ENCODE results near the gene RGS3. TPM values are rescaled to one million over a fixed set of nuclear protein-coding genes. Genes with fewer than 3 reads are reported as not detected.

RGS3 gene
- total RNA-seq, 1 donor from 2014 or later = 116 TPM

GRCh38 chr9:113568571-113569321, 105.2 kb downstream of the RGS3 start:
- peak; percentile 57 for DNase-seq (ENCODE audit: low spot score)

- DNase-seq (ENCODE audit: low spot score) = no peak
These were observed 106.0 kb downstream of the RGS3 start for GRCh38 chr9:113569472-113570060.

DNA sequence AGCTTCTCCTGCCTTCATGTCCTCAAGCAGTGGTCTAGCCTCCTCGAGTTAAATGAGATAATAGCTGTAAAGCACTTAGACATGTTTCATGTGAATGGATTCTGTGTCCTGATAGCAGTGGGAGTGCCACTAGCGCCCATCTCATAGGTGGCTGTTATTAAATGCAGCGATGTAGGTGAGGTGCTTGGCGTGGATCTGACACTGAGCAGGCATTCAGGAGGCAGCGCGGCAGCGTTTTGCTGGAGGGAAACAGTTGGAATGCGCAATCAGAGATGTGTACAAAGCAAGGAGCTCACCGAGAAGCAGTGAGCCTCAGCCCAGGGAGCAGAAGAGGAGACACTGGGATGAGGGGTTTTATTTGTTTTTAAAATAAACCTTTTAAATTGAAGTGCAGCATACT, 106.6 kb downstream of the RGS3 start:
- DNase-seq (ENCODE audit: low spot score) = peak; percentile 45

GRCh38 chr9:113570749-113571711, 107.5 kb downstream of the RGS3 start:
- DNase-seq (ENCODE audit: low spot score) = peak; percentile 30

DNA sequence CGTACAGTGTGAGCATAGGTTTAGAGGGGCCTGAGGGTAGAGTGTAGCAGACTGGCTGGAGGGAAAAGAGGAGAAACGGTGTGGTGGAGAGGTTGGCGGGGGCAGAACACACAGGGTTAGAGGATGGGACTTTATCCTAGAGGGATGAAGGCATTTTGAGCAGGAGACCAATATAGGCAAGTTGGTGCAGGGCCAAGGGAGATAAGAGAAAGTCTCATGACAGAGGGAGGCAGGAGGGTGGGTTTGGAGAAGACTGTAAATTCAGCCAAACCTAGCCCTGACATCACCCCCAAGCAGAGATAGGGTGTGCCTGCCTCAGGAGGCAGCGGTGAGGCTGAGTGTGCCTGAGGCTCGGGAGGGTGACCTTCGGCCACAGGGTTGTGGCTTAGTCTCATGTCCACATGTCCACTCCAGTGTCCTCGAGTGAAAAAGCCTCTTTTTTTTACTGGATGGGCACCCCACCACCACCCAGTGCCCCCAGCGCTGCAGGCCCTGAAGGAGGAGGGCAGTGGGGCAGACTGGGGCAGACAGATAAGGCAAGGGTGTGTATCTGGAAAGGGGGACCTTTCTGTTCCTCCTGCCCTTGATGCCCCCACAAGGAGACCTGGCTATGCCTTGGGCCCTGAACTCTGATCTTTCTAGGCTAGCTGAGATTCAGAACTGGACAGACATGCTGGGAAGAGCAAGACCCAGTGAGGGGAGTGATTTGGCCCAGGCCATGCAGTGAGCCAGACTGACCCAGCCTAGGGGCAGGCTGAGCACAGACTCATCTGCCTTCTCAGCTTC, 108.7 kb downstream of the RGS3 start:
- peak; percentile 73 for DNase-seq (ENCODE audit: low spot score)

DNA sequence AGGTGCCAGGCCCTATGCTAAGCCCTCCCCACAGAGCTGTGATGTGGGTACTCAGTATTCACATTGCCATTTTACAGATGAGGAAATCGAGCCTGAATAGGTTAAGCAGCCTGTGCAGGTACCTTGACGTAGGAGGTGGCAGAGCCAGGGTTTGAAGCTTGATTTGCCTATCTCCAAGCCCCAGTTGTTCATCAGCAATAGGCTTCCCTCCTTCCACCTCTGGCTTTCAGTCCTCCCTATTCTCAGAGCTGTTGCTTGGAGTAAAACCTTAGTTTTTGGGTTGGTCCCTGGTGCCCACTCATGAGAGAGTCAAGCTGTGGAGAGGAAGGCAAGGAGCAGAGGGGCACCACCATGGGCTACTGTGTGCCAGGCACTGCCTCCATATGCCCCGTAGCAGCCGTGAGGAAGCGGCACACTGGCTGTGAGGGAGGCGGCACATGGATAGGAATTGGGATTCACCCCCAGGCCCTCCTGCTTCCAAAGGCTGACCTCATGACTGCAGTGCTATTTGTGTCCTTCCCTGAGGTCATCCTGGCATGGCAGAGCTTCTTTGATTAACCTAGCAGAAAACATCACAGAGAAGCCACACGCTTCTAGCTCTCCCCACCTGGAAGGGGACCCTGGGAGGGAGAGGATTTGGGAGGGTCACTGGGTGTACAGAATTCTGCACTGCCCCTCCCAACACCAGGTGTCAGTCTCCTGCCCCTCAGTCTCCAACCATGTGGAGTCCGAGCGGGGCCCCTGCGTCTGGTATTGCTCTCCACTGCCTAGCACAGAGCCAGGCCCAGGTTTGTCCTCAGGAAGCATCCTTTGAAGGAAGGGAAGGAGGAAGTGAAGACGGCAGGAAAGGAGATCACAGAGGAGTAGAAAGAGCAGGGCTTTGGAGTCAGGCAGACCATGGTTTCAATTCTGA, 109.8 kb downstream of the RGS3 start:
- peak; percentile 82 for DNase-seq (ENCODE audit: low spot score)

- no peak for DNase-seq (ENCODE audit: low spot score)
These were observed 110.4 kb downstream of the RGS3 start for GRCh38 chr9:113573959-113574352.

DNA sequence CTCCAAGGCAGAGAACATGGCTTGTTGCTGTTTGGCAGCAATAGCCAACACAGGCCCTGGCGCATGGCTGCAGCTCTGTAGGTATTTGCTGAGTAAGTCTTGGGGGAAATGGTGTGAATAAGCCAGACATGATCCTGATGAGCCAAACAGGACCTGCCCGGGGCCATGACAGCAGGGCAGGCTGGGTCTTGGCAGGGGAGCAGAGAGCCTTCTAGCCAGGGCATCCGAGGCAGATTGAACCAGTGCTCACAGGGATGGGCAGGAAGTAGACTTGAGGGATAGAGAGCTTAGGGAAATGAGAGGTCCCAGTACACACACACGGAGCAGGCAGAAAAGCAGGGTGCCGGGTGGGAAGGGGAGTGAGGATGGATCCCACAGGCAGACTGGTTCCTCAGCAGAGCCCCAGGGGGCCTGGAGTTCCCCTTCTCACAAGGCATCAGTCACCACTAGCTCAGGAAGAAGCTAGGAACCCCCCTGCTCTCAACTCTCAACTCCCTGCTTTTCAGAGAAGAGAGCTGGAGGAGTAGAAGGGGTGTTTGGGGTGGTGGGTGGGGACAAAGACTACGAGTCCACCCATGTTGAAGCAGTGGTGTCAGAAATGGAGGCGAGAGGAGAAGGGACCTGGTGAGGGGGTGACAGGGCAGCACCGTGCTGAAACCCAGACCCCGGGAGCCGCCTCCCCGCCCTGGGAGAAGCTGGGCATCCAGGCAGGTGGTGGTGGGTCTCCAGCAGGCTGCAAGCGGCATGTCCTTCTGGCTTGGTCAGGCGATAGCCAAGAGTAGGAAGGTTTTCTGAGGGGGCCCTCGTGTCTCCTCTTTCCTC, 111.1 kb downstream of the RGS3 start:
- peak; percentile 77 for DNase-seq (ENCODE audit: low spot score)

DNA sequence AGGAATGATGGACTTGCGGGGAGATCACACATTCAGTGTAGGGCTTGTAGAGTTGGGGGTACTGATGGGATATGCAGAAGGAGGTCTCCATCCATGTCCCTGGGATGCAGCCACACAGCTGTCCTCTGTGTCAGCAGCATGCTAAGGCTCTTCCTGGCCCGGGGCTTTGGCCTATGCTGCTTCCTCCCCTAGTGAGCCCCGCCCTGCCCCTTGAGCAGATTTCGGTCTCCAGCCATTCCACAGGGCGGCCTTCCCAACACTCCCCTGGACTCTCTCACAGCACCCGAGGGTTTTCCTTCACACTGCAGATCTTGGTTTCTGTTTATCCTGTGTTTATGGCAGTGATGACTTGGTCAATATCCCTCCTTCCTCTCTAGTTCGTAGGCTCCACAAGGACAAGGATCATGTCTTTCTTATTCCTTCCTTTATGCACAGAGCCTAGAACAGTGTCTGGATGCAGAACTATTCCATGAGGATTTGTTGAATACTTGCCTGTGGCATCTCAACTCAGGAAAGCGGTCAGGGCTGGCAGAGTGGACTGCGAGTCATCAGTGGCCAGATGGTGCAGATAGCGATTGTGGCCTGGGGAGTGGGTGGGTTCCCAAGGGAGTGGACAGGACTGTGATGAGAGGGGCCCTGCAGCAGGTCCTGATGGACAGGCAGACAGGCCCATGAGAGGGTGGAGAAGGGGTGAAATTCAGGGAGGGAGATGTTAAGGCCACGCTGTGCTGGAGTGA, 114.2 kb downstream of the RGS3 start:
- DNase-seq (ENCODE audit: low spot score) = no peak

- no peak for DNase-seq (ENCODE audit: low spot score)
These were observed 114.8 kb downstream of the RGS3 start for GRCh38 chr9:113578279-113578865.

DNA sequence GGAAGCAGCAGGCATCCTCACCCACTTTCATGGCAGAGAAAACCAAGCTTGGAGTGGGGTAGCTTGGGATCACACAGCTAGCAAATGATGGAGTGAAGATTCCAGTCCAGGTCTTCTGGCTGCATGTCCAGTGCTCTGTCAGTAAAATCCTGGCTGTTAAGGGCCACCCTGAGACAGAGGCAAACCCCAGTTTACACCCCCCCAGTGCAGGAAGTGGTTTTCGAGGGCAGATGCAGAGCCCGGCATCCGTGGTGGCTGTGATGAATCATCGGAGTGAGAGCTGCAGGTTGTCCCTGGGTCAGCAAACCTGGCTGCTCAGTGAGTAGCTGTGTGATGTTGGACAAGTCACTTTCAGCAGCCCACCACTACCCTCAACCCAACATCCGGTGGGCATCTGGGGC, 115.4 kb downstream of the RGS3 start:
- DNase-seq (ENCODE audit: low spot score) = no peak

GRCh38 chr9:113579283-113580040, 115.9 kb downstream of the RGS3 start:
- no peak for DNase-seq (ENCODE audit: low spot score)

GRCh38 chr9:113580041-113580953, 116.8 kb downstream of the RGS3 start:
- DNase-seq (ENCODE audit: low spot score) = no peak

DNA sequence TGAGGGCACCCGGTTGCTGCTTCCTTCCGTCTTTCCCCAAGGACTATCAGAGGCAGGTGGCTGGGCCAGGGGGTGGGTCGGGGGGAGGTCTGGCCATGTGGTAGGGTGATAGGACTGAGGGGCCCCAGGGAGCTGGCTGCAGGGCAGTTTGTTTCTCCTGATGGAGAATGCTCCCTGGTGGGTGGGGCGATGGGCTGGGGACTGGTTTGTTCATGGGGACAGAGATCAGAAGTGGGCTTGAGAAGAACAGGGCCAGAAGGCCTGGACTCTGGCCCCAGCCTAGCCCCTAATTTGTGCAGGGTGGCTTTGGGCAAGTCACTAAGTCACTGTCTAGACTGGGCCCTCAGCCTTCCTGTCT, 117.4 kb downstream of the RGS3 start:
- DNase-seq (ENCODE audit: low spot score) = no peak

GRCh38 chr9:113581865-113582697, 118.6 kb downstream of the RGS3 start:
- no peak for DNase-seq (ENCODE audit: low spot score)

All from mesenteric fat pad (tissue), 1 donor.